GM12878 (cell line): ENCODE data around the gene OR1J1. TPM values are rescaled to one million over a fixed set of nuclear protein-coding genes. Genes with fewer than 3 reads are reported as not detected.
A peak's percentile ranks its signal among the peaks of the same experiment; 100 is the strongest.

Experiments used
- BMI1 ChIP-seq: fragments of 450-650 bp; IDR thresholded peaks from 2 replicates; pipeline ENCODE4 v1.6.1; 2016; ENCODE audit warnings: mild to moderate bottlenecking, moderate library complexity, borderline replicate concordance
- CBX3 ChIP-seq: fragments of 200-600 bp; sonication (generic); IDR thresholded peaks from 2 replicates; pipeline ENCODE4 v1.6.1; 2016; ENCODE audit warnings: low read depth, borderline replicate concordance
- CHD4 ChIP-seq: fragments of 200-600 bp; sonication (generic); IDR thresholded peaks from 2 replicates; pipeline ENCODE4 v1.6.1; 2016; ENCODE audit warnings: mild to moderate bottlenecking
- DPF2 ChIP-seq: fragments of 450-650 bp; IDR thresholded peaks from 2 replicates; pipeline ENCODE4 v1.6.1; 2017; ENCODE audit warnings: mild to moderate bottlenecking
- EED ChIP-seq: sonication (generic); IDR thresholded peaks from 2 replicates; pipeline ENCODE4 v1.6.1; 2016; ENCODE audit warnings: antibody characterized with exemption, low read depth
- ESRRA ChIP-seq: IDR thresholded peaks from 2 replicates; pipeline ENCODE4 v1.6.1; 2012; ENCODE audit warnings: mild to moderate bottlenecking, low read length, improper control_type of control experiment
- FOXK2 ChIP-seq: fragments of 450-650 bp; IDR thresholded peaks from 2 replicates; pipeline ENCODE4 v1.6.1; 2017; ENCODE audit warnings: mild to moderate bottlenecking, moderate library complexity
- HDAC6 ChIP-seq: fragments of 200-600 bp; sonication (generic); IDR thresholded peaks from one replicate; pipeline ENCODE4 v1.8.0; 2017; ENCODE audit warnings: antibody characterized with exemption; ENCODE audit not compliant: unreplicated experiment
- IKZF1 ChIP-seq: fragments of 450-650 bp; conservative IDR thresholded peaks from 2 replicates; pipeline ENCODE4 v1.6.1; 2017; ENCODE audit warnings: antibody characterized with exemption, mild to moderate bottlenecking
- IKZF2 ChIP-seq, 2 experiments: fragments of 450-650 bp; IDR thresholded peaks; 2 replicates each; pipeline ENCODE4 v1.6.1; 2017; ENCODE audit warnings: mild to moderate bottlenecking in 2 of 2, moderate library complexity in 2 of 2
- KAT2A ChIP-seq: conservative IDR thresholded peaks from 2 replicates; pipeline ENCODE4 v1.6.1; 2011; ENCODE audit warnings: low read depth, low read length; ENCODE audit not compliant: control insufficient read depth
- MYC ChIP-seq: IDR thresholded peaks from 2 replicates; pipeline ENCODE4 v1.6.1; 2011; ENCODE audit warnings: mild to moderate bottlenecking, low read length, moderate library complexity, inconsistent platforms; ENCODE audit not compliant: insufficient read depth, insufficient replicate concordance, insufficient read length, severe bottlenecking
- NFXL1 ChIP-seq: fragments of 450-650 bp; IDR thresholded peaks from 2 replicates; pipeline ENCODE4 v1.6.1; 2017; ENCODE audit warnings: antibody characterized with exemption, mild to moderate bottlenecking, borderline replicate concordance
- SMAD5 ChIP-seq: IDR thresholded peaks from 2 replicates; pipeline ENCODE4 v1.6.1; 2016; ENCODE audit warnings: antibody characterized with exemption, low read depth
- SPI1 ChIP-seq: IDR thresholded peaks from 2 replicates; pipeline ENCODE4 v1.6.1; 2011; ENCODE audit warnings: low read depth, mild to moderate bottlenecking, low read length, moderate library complexity, borderline replicate concordance; ENCODE audit not compliant: insufficient read depth
- TAF1 ChIP-seq: IDR thresholded peaks from 2 replicates; pipeline ENCODE4 v1.6.1; 2011; ENCODE audit warnings: mild to moderate bottlenecking, low read depth, low read length, borderline replicate concordance
- TCF3 ChIP-seq: IDR thresholded peaks from 2 replicates; pipeline ENCODE4 v1.6.1; 2012; ENCODE audit warnings: low read depth, mild to moderate bottlenecking, low read length, borderline replicate concordance; ENCODE audit not compliant: insufficient read depth
- ZNF24 ChIP-seq: fragments of 450-650 bp; IDR thresholded peaks from 2 replicates; pipeline ENCODE4 v1.6.1; 2017; ENCODE audit warnings: antibody characterized with exemption, mild to moderate bottlenecking
- polyA plus RNA-seq, 11 experiments: library from polyadenylated mRNA; depleted of rRNA in 4 of 11; unstranded in 6 of 11; stranded (reverse) in 5 of 11; fragments of >200 nt; fragmentation: Nextera tagmentation in 4 of 11; fragmentation: Illumina TruSeq in 1 of 11; extraction: Ambion mirVana in 4 of 11; extraction: Trizol in 1 of 11; gene quantifications; 1 replicate in 1 of 11; 2 replicates in 10 of 11; pipeline versions ENCODE4 v1.2.1 to v1.2.3, GENCODE V29; 2011 to 2016; ENCODE audit warnings: inconsistent platforms in 2 of 11, missing spikeins in 2 of 11, low read depth in 1 of 11
- total RNA-seq, 4 experiments: library from RNA; depleted of rRNA in 3 of 4; stranded (reverse); fragments of >200 nt in 3 of 4; fragmentation: Illumina TruSeq in 1 of 4; extraction: Trizol in 1 of 4; gene quantifications; 2 replicates each; pipeline versions ENCODE4 v1.2.1 to v1.2.3, GENCODE V29; 2013 to 2021
- TF ChIP-seq, protein P1 (sequence below): fragments of 450-650 bp; IDR thresholded peaks from 2 replicates; pipeline ENCODE4 v1.6.1; 2017; ENCODE audit warnings: mild to moderate bottlenecking, low read depth, inconsistent platforms; ENCODE audit not compliant: poor library complexity, severe bottlenecking
- TF ChIP-seq, protein P2 (sequence below), 3 experiments: IDR thresholded peaks in 2 of 3; conservative IDR thresholded peaks in 1 of 3; 2 replicates each; pipeline ENCODE4 v1.5.1; 2011; ENCODE audit warnings: low read depth in 3 of 3, low read length in 3 of 3, mild to moderate bottlenecking in 3 of 3, control low read depth in 2 of 3, moderate library complexity in 2 of 3, inconsistent platforms in 1 of 3, mixed read lengths in 1 of 3; ENCODE audit not compliant: control insufficient read depth in 2 of 3, insufficient read depth in 1 of 3; ENCODE audit errors: extremely low read depth in 1 of 3
- TF ChIP-seq, protein P3 (sequence below): fragments of 450-650 bp; IDR thresholded peaks from 2 replicates; pipeline ENCODE4 v1.6.1; 2018; ENCODE audit warnings: mild to moderate bottlenecking, low read depth, moderate library complexity; ENCODE audit not compliant: partially characterized antibody
- TF ChIP-seq, protein P4 (sequence below): fragments of 450-650 bp; IDR thresholded peaks from 2 replicates; pipeline ENCODE4 v1.6.1; 2016; ENCODE audit warnings: mild to moderate bottlenecking

OR1J1 gene
- total and polyA plus RNA-seq, 10 of the 15 experiments (the other 5 are each of a cell fraction or from before 2014, with no cell fraction given), result 0.07 TPM; not detected in 9

DNA sequence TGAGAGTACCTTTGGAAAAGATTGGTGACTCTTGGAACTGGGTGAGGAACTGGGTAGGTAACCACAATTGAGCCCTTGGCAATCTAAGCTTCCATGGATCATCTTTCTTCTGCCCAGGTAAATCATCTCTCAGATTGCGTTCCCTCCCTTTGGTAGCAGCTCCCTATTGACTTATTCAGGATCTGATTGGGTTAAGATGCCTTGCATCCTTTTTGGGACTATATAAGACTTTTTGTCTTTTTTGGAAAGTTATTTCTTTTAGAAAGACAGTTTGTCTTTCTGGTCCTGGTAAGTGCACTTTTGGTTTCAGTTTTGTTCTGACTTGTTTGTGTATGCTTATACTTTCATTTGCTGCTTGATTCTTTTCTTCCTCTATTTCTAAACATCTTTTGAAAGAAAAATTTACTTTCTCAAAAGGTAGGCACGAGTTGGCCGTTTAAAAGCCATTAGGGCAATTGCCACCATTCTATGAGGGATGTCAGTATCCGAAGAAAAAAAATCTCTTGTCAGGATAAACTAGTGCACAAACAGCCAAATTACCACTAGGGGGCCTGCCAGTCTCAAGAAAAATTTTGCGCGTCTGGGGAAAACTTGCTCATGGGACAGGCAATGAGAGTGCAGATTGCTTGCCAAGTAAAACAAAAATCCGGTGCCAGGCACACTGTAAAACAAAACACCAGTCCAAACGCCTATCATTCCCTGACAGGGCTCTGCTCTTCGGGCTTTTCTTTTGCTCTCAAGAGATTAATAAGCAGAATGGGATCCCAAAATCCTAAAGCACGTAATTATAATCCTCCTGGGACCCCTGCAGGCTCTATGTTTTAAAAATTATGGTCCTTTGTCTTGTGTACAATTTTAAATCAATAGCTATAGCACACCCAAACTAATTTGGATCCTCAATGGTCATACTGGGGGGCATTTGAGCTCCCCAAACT, 12.8 kb downstream of the OR1J1 start (continued):
- TF ChIP-seq, protein P1, sequence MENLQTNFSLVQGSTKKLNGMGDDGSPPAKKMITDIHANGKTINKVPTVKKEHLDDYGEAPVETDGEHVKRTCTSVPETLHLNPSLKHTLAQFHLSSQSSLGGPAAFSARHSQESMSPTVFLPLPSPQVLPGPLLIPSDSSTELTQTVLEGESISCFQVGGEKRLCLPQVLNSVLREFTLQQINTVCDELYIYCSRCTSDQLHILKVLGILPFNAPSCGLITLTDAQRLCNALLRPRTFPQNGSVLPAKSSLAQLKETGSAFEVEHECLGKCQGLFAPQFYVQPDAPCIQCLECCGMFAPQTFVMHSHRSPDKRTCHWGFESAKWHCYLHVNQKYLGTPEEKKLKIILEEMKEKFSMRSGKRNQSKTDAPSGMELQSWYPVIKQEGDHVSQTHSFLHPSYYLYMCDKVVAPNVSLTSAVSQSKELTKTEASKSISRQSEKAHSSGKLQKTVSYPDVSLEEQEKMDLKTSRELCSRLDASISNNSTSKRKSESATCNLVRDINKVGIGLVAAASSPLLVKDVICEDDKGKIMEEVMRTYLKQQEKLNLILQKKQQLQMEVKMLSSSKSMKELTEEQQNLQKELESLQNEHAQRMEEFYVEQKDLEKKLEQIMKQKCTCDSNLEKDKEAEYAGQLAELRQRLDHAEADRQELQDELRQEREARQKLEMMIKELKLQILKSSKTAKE, result peak; percentile 70
- TF ChIP-seq SPI1 (no peak), BMI1 (no peak), FOXK2 (peak; percentile 60; the same call in 1 of the 2 replicates), ZNF24 (no peak), MYC (no peak), DPF2 (0 out of 2 replicates have a peak, but pooled peaks have one; percentile 35), CHD4 (no peak), NFXL1 (no peak), KAT2A (no peak), SMAD5 (no peak), ESRRA (0 out of 2 replicates have a peak, but pooled peaks have one; percentile 43), IKZF1 (no peak), EED (no peak), TAF1 (no peak), HDAC6 (no peak), IKZF2 (IDR thresholded peaks at IDR 0.05) (no peak), CBX3 (no peak), TCF3 (no peak)
- TF ChIP-seq, protein P2, sequence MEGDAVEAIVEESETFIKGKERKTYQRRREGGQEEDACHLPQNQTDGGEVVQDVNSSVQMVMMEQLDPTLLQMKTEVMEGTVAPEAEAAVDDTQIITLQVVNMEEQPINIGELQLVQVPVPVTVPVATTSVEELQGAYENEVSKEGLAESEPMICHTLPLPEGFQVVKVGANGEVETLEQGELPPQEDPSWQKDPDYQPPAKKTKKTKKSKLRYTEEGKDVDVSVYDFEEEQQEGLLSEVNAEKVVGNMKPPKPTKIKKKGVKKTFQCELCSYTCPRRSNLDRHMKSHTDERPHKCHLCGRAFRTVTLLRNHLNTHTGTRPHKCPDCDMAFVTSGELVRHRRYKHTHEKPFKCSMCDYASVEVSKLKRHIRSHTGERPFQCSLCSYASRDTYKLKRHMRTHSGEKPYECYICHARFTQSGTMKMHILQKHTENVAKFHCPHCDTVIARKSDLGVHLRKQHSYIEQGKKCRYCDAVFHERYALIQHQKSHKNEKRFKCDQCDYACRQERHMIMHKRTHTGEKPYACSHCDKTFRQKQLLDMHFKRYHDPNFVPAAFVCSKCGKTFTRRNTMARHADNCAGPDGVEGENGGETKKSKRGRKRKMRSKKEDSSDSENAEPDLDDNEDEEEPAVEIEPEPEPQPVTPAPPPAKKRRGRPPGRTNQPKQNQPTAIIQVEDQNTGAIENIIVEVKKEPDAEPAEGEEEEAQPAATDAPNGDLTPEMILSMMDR (IDR thresholded peaks at IDR 0.05 in 2 of 3, conservative IDR thresholded peaks at IDR 0.05 in 1 of 3; ENCODE audit: control insufficient read depth in 2 of 3, extremely low read depth in 1 of 3, insufficient read depth in 1 of 3, low read depth in 3 of 3, low read length in 3 of 3), result peak; percentile 76 to 81 (median 79)
- TF ChIP-seq, protein P3, sequence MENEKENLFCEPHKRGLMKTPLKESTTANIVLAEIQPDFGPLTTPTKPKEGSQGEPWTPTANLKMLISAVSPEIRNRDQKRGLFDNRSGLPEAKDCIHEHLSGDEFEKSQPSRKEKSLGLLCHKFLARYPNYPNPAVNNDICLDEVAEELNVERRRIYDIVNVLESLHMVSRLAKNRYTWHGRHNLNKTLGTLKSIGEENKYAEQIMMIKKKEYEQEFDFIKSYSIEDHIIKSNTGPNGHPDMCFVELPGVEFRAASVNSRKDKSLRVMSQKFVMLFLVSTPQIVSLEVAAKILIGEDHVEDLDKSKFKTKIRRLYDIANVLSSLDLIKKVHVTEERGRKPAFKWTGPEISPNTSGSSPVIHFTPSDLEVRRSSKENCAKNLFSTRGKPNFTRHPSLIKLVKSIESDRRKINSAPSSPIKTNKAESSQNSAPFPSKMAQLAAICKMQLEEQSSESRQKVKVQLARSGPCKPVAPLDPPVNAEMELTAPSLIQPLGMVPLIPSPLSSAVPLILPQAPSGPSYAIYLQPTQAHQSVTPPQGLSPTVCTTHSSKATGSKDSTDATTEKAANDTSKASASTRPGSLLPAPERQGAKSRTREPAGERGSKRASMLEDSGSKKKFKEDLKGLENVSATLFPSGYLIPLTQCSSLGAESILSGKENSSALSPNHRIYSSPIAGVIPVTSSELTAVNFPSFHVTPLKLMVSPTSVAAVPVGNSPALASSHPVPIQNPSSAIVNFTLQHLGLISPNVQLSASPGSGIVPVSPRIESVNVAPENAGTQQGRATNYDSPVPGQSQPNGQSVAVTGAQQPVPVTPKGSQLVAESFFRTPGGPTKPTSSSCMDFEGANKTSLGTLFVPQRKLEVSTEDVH, result no peak
- TF ChIP-seq, protein P4, sequence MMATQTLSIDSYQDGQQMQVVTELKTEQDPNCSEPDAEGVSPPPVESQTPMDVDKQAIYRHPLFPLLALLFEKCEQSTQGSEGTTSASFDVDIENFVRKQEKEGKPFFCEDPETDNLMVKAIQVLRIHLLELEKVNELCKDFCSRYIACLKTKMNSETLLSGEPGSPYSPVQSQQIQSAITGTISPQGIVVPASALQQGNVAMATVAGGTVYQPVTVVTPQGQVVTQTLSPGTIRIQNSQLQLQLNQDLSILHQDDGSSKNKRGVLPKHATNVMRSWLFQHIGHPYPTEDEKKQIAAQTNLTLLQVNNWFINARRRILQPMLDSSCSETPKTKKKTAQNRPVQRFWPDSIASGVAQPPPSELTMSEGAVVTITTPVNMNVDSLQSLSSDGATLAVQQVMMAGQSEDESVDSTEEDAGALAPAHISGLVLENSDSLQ, result peak; percentile 51; the same call in 1 of the 2 replicates
